HEK293 (cell line): ENCODE data around the gene PLEKHG3.

Experiments
- CTCF ChIA-PET: fragments of 350-600 bp; formaldehyde crosslinking; extraction: SDS; loops from one replicate; lab custom pipeline; 2021; ENCODE audit warnings: antibody characterized with exemption; lab: Yijun Ruan, JAX
- POLR2A ChIA-PET: fragments of 300-600 bp; formaldehyde crosslinking; extraction: SDS; loops from one replicate; lab custom pipeline; 2020; ENCODE audit warnings: antibody characterized with exemption, inconsistent platforms; lab: Yijun Ruan, JAX
- H3K27ac ChIP-seq: fragments of 200-500 bp; sonication (Bioruptor generic); 2 replicates; pipeline ENCODE4 v1.5.1; 2014; ENCODE audit warnings: low read depth, low read length, control low read depth, inconsistent platforms; ENCODE audit errors: extremely low read depth
- H3K36me3 ChIP-seq, 2 experiments: fragments of 200-500 bp in 1 of 2; sonication (Bioruptor generic) in 1 of 2; 1 replicate in 1 of 2; 2 replicates in 1 of 2; pipeline ENCODE4 v1.5.1; 2014 to 2017; ENCODE audit warnings: inconsistent platforms in 2 of 2, low read length in 2 of 2; ENCODE audit not compliant: control insufficient read depth in 2 of 2, insufficient read depth in 1 of 2
- H3K4me1 ChIP-seq: fragments of 200-500 bp; sonication (Bioruptor generic); 2 replicates; pipeline ENCODE4 v1.5.1; 2014; ENCODE audit warnings: mild to moderate bottlenecking, low read length, inconsistent platforms; ENCODE audit not compliant: control insufficient read depth, insufficient read depth
- H3K4me3 ChIP-seq: 2 replicates; pipeline ENCODE4 v1.5.1; 2011; ENCODE audit warnings: low read depth, mild to moderate bottlenecking, control low read depth, low read length, moderate library complexity
- H3K9me3 ChIP-seq: fragments of 200-500 bp; sonication (Bioruptor generic); 2 replicates; pipeline ENCODE4 v1.5.1; 2014; ENCODE audit warnings: low read depth, low read length, inconsistent platforms; ENCODE audit not compliant: control insufficient read depth, insufficient read depth
- GFI1B ChIP-seq: fragments of 450-650 bp; formaldehyde crosslinking; IDR thresholded peaks from 2 replicates; pipeline ENCODE4 v1.5.1; 2016; ENCODE audit warnings: missing biosample characterization, missing genetic modification characterization
- HIC1 ChIP-seq: fragments of 450-650 bp; formaldehyde crosslinking; IDR thresholded peaks from 2 replicates; pipeline ENCODE4 v1.5.1; 2016; ENCODE audit warnings: missing biosample characterization, missing genetic modification characterization
- HOXD13 ChIP-seq: sonication (generic); formaldehyde crosslinking; IDR thresholded peaks from 2 replicates; pipeline ENCODE4 v1.8.0; 2022; ENCODE audit warnings: missing genetic modification reagents, borderline replicate concordance
- KLF1 ChIP-seq: fragments of 450-650 bp; formaldehyde crosslinking; IDR thresholded peaks from 2 replicates; pipeline ENCODE4 v1.5.1; 2016; ENCODE audit warnings: missing biosample characterization, missing genetic modification characterization
- KLF17 ChIP-seq: fragments of 450-650 bp; formaldehyde crosslinking; IDR thresholded peaks from 2 replicates; pipeline ENCODE4 v1.5.1; 2016; ENCODE audit warnings: missing biosample characterization, missing genetic modification characterization
- KLF8 ChIP-seq: fragments of 450-650 bp; formaldehyde crosslinking; IDR thresholded peaks from 2 replicates; pipeline ENCODE4 v1.5.1; 2016; ENCODE audit warnings: missing biosample characterization, missing genetic modification characterization
- MEIS1 ChIP-seq: sonication (generic); formaldehyde crosslinking; IDR thresholded peaks from 2 replicates; pipeline ENCODE4 v1.8.1; 2022; ENCODE audit warnings: missing genetic modification reagents, mild to moderate bottlenecking, borderline replicate concordance
- MZF1 ChIP-seq: fragments of 450-650 bp; formaldehyde crosslinking; IDR thresholded peaks from 2 replicates; pipeline ENCODE4 v1.5.1; 2017; ENCODE audit warnings: missing biosample characterization, missing genetic modification characterization, borderline replicate concordance
- OVOL3 ChIP-seq: fragments of 450-650 bp; formaldehyde crosslinking; IDR thresholded peaks from 2 replicates; pipeline ENCODE4 v1.5.1; 2016; ENCODE audit warnings: missing biosample characterization, missing genetic modification characterization
- TSHZ1 ChIP-seq: fragments of 450-650 bp; formaldehyde crosslinking; IDR thresholded peaks from 2 replicates; pipeline ENCODE4 v1.5.1; 2016; ENCODE audit warnings: missing biosample characterization, missing genetic modification characterization, borderline replicate concordance
- ZNF112 ChIP-seq: fragments of 450-650 bp; formaldehyde crosslinking; IDR thresholded peaks from 2 replicates; pipeline ENCODE4 v1.5.0; 2017; ENCODE audit warnings: missing biosample characterization, missing genetic modification characterization
- ZNF138 ChIP-seq: fragments of 450-650 bp; formaldehyde crosslinking; IDR thresholded peaks from 2 replicates; pipeline ENCODE4 v1.5.1; 2016; ENCODE audit warnings: missing biosample characterization, missing genetic modification characterization, borderline replicate concordance
- ZNF214 ChIP-seq: fragments of 450-650 bp; formaldehyde crosslinking; IDR thresholded peaks from 2 replicates; pipeline ENCODE4 v1.5.1; 2017; ENCODE audit warnings: missing biosample characterization, mild to moderate bottlenecking, missing genetic modification characterization, borderline replicate concordance
- ZNF221 ChIP-seq: fragments of 450-650 bp; formaldehyde crosslinking; IDR thresholded peaks from 2 replicates; pipeline ENCODE4 v1.5.1; 2017; ENCODE audit warnings: missing biosample characterization, missing genetic modification characterization, borderline replicate concordance
- ZNF24 ChIP-seq: fragments of 450-650 bp; formaldehyde crosslinking; IDR thresholded peaks from 2 replicates; pipeline ENCODE4 v1.5.1; 2016; ENCODE audit warnings: missing biosample characterization, missing genetic modification characterization
- ZNF311 ChIP-seq: fragments of 450-650 bp; formaldehyde crosslinking; IDR thresholded peaks from 2 replicates; pipeline ENCODE4 v1.5.1; 2017; ENCODE audit warnings: missing biosample characterization, missing genetic modification characterization, borderline replicate concordance
- ZNF433 ChIP-seq: fragments of 450-650 bp; formaldehyde crosslinking; IDR thresholded peaks from 2 replicates; pipeline ENCODE4 v1.5.1; 2016; ENCODE audit warnings: missing biosample characterization, missing genetic modification characterization, low read depth
- ZNF571 ChIP-seq: fragments of 450-650 bp; formaldehyde crosslinking; IDR thresholded peaks from 2 replicates; pipeline ENCODE4 v1.5.0; 2017; ENCODE audit warnings: missing biosample characterization, missing genetic modification characterization
- ZNF785 ChIP-seq: fragments of 450-650 bp; formaldehyde crosslinking; IDR thresholded peaks from 2 replicates; pipeline ENCODE4 v1.5.1; 2016; ENCODE audit warnings: missing biosample characterization, missing genetic modification characterization
- ZNF792 ChIP-seq: fragments of 450-650 bp; formaldehyde crosslinking; IDR thresholded peaks from 2 replicates; pipeline ENCODE4 v1.5.1; 2016; ENCODE audit warnings: missing biosample characterization, missing genetic modification characterization

Gene PLEKHG3

GRCh38 chr14:64729386-64730060 lies 25.3 kb downstream of the PLEKHG3 start (continued):
- no peak for TF ChIP-seq HIC1 (tag by site-specific recombination)
- TF ChIP-seq, all 188 proteins: peak for 0

GRCh38 chr14:64730061-64730440 lies 25.8 kb downstream of the PLEKHG3 start:
- POLR2A ChIA-PET, result no interaction called here
- Histone ChIP-seq H3K36me3 (peaks cover 11 to 61% of the 10 kb centered on the region in 2 experiments), H3K27ac (no peak overlapping the region), H3K4me1 (peaks cover 16% of the 10 kb centered on the region), H3K4me3 (no peak overlapping the region), H3K9me3 (no peaks in the 10 kb centered on the region)
- CTCF ChIA-PET, result interaction anchor here (0.6 kb wide), 1 partner anchor 31 kb away, joined by 3 read pairs; no protein-coding TSS in a partner anchor
- no peak for TF ChIP-seq GFI1B
- TF ChIP-seq MEIS1, result no peak
- no peak for TF ChIP-seq ZNF214 (tag by site-specific recombination)
- no peak for TF ChIP-seq ZNF24 (tag by site-specific recombination)
- TF ChIP-seq ZNF311 (tag by site-specific recombination), result no peak
- TF ChIP-seq ZNF571 (tag by site-specific recombination), result no peak
- TF ChIP-seq OVOL3 (tag by site-specific recombination), result no peak
- TF ChIP-seq KLF17 (tag by site-specific recombination), result no peak
- TF ChIP-seq TSHZ1 (tag by site-specific recombination), result no peak
- no peak for TF ChIP-seq MZF1 (tag by site-specific recombination)
- no peak for TF ChIP-seq ZNF792 (tag by site-specific recombination)
- TF ChIP-seq KLF1 (tag by site-specific recombination), result no peak
- no peak for TF ChIP-seq ZNF433 (tag by site-specific recombination)

GRCh38 chr14:64730681-64731080 lies 26.5 kb downstream of the PLEKHG3 start:
- no peaks in the 10 kb centered on the region for H3K9me3 ChIP-seq
- CTCF ChIA-PET, result no interaction called here
- peaks cover 9% of the 10 kb centered on the region for H3K4me1 ChIP-seq
- peaks cover 11 to 68% of the 10 kb centered on the region in 2 experiments for H3K36me3 ChIP-seq
- no peak for TF ChIP-seq KLF8 (tag by site-specific recombination)
- TF ChIP-seq ZNF221 (tag by site-specific recombination), result no peak
- TF ChIP-seq ZNF112, result no peak
- TF ChIP-seq ZNF785 (tag by site-specific recombination), result no peak
- TF ChIP-seq HOXD13, result no peak
- TF ChIP-seq ZNF138 (tag by site-specific recombination), result no peak
- TF ChIP-seq, all 188 proteins: peak for 0
- Histone ChIP-seq H3K27ac (no peak overlapping the region), H3K4me3 (no peak overlapping the region)
- POLR2A ChIA-PET, result no interaction called here
